Fibroblast of pulmonary artery (primary cell): ENCODE results near the gene GSG1.

Source experiments
- DNase-seq: peaks from one replicate; pipeline ENCODE4 v3.0.0-alpha.2; 2010; ENCODE audit warnings: low read depth
- H3K4me3 ChIP-seq: replicated peaks from 2 replicates; pipeline ENCODE4 v1.5.1; 2011; ENCODE audit warnings: low read depth, mild to moderate bottlenecking, control low read depth, low read length, moderate library complexity
- CTCF ChIP-seq: IDR thresholded peaks from 2 replicates; pipeline ENCODE4 v1.5.1; 2011; ENCODE audit warnings: mild to moderate bottlenecking, control low read depth, low read length, inconsistent platforms; ENCODE audit errors: missing control alignments

GSG1 gene

GRCh38 chr12:13079440-13079906, 24.0 kb downstream of the GSG1 start:
- peak; percentile 1 for TF ChIP-seq CTCF
- DNase-seq, result no peak
- no peak overlapping the region for H3K4me3 ChIP-seq

GRCh38 chr12:13075786-13076570, 27.5 kb downstream of the GSG1 start:
- no peak overlapping the region for H3K4me3 ChIP-seq
- DNase-seq, result no peak
- TF ChIP-seq CTCF, result no peak

GRCh38 chr12:13075118-13075480, 28.4 kb downstream of the GSG1 start:
- no peak for DNase-seq
- no peak for TF ChIP-seq CTCF
- H3K4me3 ChIP-seq, result no peak overlapping the region

- no peak overlapping the region for H3K4me3 ChIP-seq
- DNase-seq, result no peak
- no peak for TF ChIP-seq CTCF
These were observed 28.9 kb downstream of the GSG1 start for GRCh38 chr12:13074396-13075117.

- H3K4me3 ChIP-seq, result no peak overlapping the region
- no peak for TF ChIP-seq CTCF
- DNase-seq, result no peak
These were observed 30.3 kb downstream of the GSG1 start for GRCh38 chr12:13073173-13073572.

- DNase-seq, result no peak
- H3K4me3 ChIP-seq, result no peak overlapping the region
- TF ChIP-seq CTCF, result no peak
These were observed 31.9 kb downstream of the GSG1 start for GRCh38 chr12:13071305-13072280.
